HepG2 (cell line): Measurements from ENCODE around the gene CARS2. TPM values are rescaled to one million over a fixed set of nuclear protein-coding genes. Genes with fewer than 3 reads are reported as not detected.
A peak's percentile ranks its signal among the peaks of the same experiment; 100 is the strongest.

Experiments used
- AGO2 ChIP-seq: fragments of 200-400 bp; formaldehyde crosslinking; optimal IDR thresholded peaks from 2 replicates; pipeline ENCODE3; 2017; ENCODE audit warnings: mild to moderate bottlenecking, low read depth, low read length, moderate library complexity
- ATAD3A ChIP-seq: sonication (generic); formaldehyde crosslinking; IDR thresholded peaks from 2 replicates; pipeline ENCODE4 v1.4.0; 2020; ENCODE audit warnings: missing genetic modification reagents
- BATF2 ChIP-seq: sonication (generic); formaldehyde crosslinking; IDR thresholded peaks from 2 replicates; pipeline ENCODE4 v1.8.0; 2022; ENCODE audit warnings: mild to moderate bottlenecking, missing genetic modification reagents, moderate library complexity
- BCLAF1 ChIP-seq: fragments of 450-650 bp; IDR thresholded peaks from 2 replicates; pipeline ENCODE4 v1.6.1; 2017; ENCODE audit warnings: mild to moderate bottlenecking
- CHD4 ChIP-seq: fragments of 200-600 bp; sonication (generic); IDR thresholded peaks from 2 replicates; pipeline ENCODE4 v1.7.0; 2017; ENCODE audit warnings: mild to moderate bottlenecking, low read length, borderline replicate concordance
- DBP ChIP-seq: sonication (generic); formaldehyde crosslinking; IDR thresholded peaks from 2 replicates; pipeline ENCODE4 v1.4.0; 2020; ENCODE audit warnings: missing genetic modification reagents; ENCODE audit errors: not compliant biosample characterization
- GABPA ChIP-seq, 2 experiments: IDR thresholded peaks; 2 replicates each; pipeline ENCODE4 v1.6.1; 2011 to 2016; ENCODE audit warnings: low read depth in 2 of 2, low read length in 1 of 2, missing biosample characterization in 1 of 2, missing genetic modification characterization in 1 of 2
- KDM5A ChIP-seq: fragments of 200-600 bp; sonication (generic); IDR thresholded peaks from 2 replicates; pipeline ENCODE4 v1.7.0; 2018; ENCODE audit warnings: antibody characterized with exemption, mild to moderate bottlenecking, low read length, borderline replicate concordance
- KLF15 ChIP-seq: sonication (generic); formaldehyde crosslinking; IDR thresholded peaks from 2 replicates; pipeline ENCODE4 v1.8.1; 2023; ENCODE audit warnings: borderline replicate concordance, mild to moderate bottlenecking, inconsistent platforms, missing genetic modification reagents, mixed read lengths
- MAFG ChIP-seq: sonication (generic); formaldehyde crosslinking; IDR thresholded peaks from 2 replicates; pipeline ENCODE4 v1.5.1; 2020; ENCODE audit warnings: mild to moderate bottlenecking, missing genetic modification reagents
- NFYB ChIP-seq: sonication (generic); formaldehyde crosslinking; IDR thresholded peaks from 2 replicates; pipeline ENCODE4 v1.4.0; 2020; ENCODE audit warnings: missing genetic modification reagents
- NKX3-1 ChIP-seq: sonication (generic); formaldehyde crosslinking; IDR thresholded peaks from 2 replicates; pipeline ENCODE4 v1.5.0; 2020; ENCODE audit warnings: missing genetic modification reagents
- SATB2 ChIP-seq: sonication (generic); formaldehyde crosslinking; IDR thresholded peaks from 2 replicates; pipeline ENCODE4 v1.5.0; 2020; ENCODE audit warnings: missing genetic modification reagents
- SKI ChIP-seq: fragments of 450-650 bp; IDR thresholded peaks from one replicate; pipeline ENCODE4 v1.6.1; 2018; ENCODE audit warnings: mild to moderate bottlenecking; ENCODE audit not compliant: partially characterized antibody
- WIZ ChIP-seq: sonication (generic); formaldehyde crosslinking; IDR thresholded peaks from 2 replicates; pipeline ENCODE4 v1.5.1; 2020; ENCODE audit warnings: mild to moderate bottlenecking, missing genetic modification reagents
- ZBTB34 ChIP-seq: sonication (generic); formaldehyde crosslinking; IDR thresholded peaks from 2 replicates; pipeline ENCODE4 v1.8.0; 2022; ENCODE audit warnings: mild to moderate bottlenecking, missing genetic modification reagents
- ZBTB42 ChIP-seq: sonication (generic); formaldehyde crosslinking; IDR thresholded peaks from 2 replicates; pipeline ENCODE4 v1.5.0; 2020; ENCODE audit warnings: mild to moderate bottlenecking, missing genetic modification reagents
- ZFP36L1 ChIP-seq: sonication (generic); formaldehyde crosslinking; IDR thresholded peaks from 2 replicates; pipeline ENCODE4 v1.8.0; 2022; ENCODE audit warnings: mild to moderate bottlenecking, missing genetic modification reagents, moderate library complexity
- ZNF234 ChIP-seq: sonication (generic); formaldehyde crosslinking; conservative IDR thresholded peaks from 2 replicates; pipeline ENCODE4 v1.5.1; 2020; ENCODE audit warnings: mild to moderate bottlenecking, missing genetic modification reagents
- ZNF292 ChIP-seq: sonication (generic); formaldehyde crosslinking; IDR thresholded peaks from 2 replicates; pipeline ENCODE4 v1.8.1; 2022; ENCODE audit warnings: mild to moderate bottlenecking, low read depth, missing genetic modification reagents, borderline replicate concordance
- ZNF337 ChIP-seq: sonication (generic); formaldehyde crosslinking; IDR thresholded peaks from 2 replicates; pipeline ENCODE4 v1.5.1; 2020; ENCODE audit warnings: missing genetic modification reagents, low read depth, mild to moderate bottlenecking, borderline replicate concordance
- ZNF382 ChIP-seq: sonication (generic); formaldehyde crosslinking; IDR thresholded peaks from 2 replicates; pipeline ENCODE4 v1.5.0; 2020; ENCODE audit warnings: missing genetic modification reagents, mild to moderate bottlenecking, borderline replicate concordance
- ZNF605 ChIP-seq: sonication (generic); formaldehyde crosslinking; IDR thresholded peaks from 2 replicates; pipeline ENCODE4 v1.8.0; 2022; ENCODE audit warnings: mild to moderate bottlenecking, missing genetic modification reagents
- ZNF891 ChIP-seq: sonication (generic); formaldehyde crosslinking; IDR thresholded peaks from 2 replicates; pipeline ENCODE4 v1.5.0; 2020; ENCODE audit warnings: mild to moderate bottlenecking, missing genetic modification reagents
- ZSCAN31 ChIP-seq: sonication (generic); formaldehyde crosslinking; IDR thresholded peaks from 2 replicates; pipeline ENCODE4 v1.5.0; 2020; ENCODE audit warnings: low read depth, mild to moderate bottlenecking, missing genetic modification reagents
- polyA plus RNA-seq, 8 experiments: library from polyadenylated mRNA; depleted of rRNA in 3 of 8; stranded (reverse) in 7 of 8; unstranded in 1 of 8; fragments of >200 nt; fragmentation: Illumina TruSeq in 4 of 8; extraction: Trizol in 4 of 8; gene quantifications; 2 replicates each; pipeline versions ENCODE4 v1.2.1 to v1.2.3, GENCODE V29; 2011 to 2016; ENCODE audit warnings: low read depth in 4 of 8, missing spikeins in 1 of 8, mixed read lengths in 1 of 8; ENCODE audit not compliant: insufficient read depth in 1 of 8
- total RNA-seq, 5 experiments: library from RNA; depleted of rRNA; stranded (reverse); fragments of >200 nt; fragmentation: Illumina TruSeq; extraction: Trizol; gene quantifications; 2 replicates each; pipeline ENCODE4 v1.2.3, GENCODE V29; 2016; ENCODE audit warnings: low read depth in 1 of 5

The CARS2 gene
- total and polyA plus RNA-seq, 2 of the 13 experiments (the other 11 are each of a cell fraction or from before 2014, with no cell fraction given): 41.1 to 59.3 TPM

- TF ChIP-seq BATF2 (CRISPR knock-in tag) (peak; percentile 27; the same call in 1 of the 2 replicates), SKI (no peak), ZNF382 (CRISPR knock-in tag) (no peak), NFYB (CRISPR knock-in tag) (peak; percentile 95), GABPA (IDR thresholded peaks at IDR 0.05; ENCODE audit: low read depth, low read length) (no peak), GABPA (CRISPR knock-in tag; IDR thresholded peaks at IDR 0.05; ENCODE audit: low read depth) (peak; percentile 81), ZNF891 (CRISPR knock-in tag) (peak; percentile 82), AGO2 (peak; percentile 82), NKX3-1 (peak; percentile 59; the same call in 1 of the 2 replicates), CHD4 (no peak), ZBTB42 (CRISPR knock-in tag) (no peak), BCLAF1 (no peak), ZFP36L1 (no peak), ZNF605 (CRISPR knock-in tag) (0 out of 2 replicates have a peak, but pooled peaks have one; percentile 14), ZBTB34 (CRISPR knock-in tag) (no peak), MAFG (no peak), ZNF292 (CRISPR knock-in tag) (no peak), SATB2 (no peak), ZSCAN31 (CRISPR knock-in tag) (no peak), ZNF234 (no peak), WIZ (CRISPR knock-in tag) (no peak), DBP (CRISPR knock-in tag) (no peak), KDM5A (no peak), ZNF337 (no peak), ATAD3A (CRISPR knock-in tag) (no peak), KLF15 (CRISPR knock-in tag) (peak; percentile 79; the same call in 1 of the 2 replicates)
Measured at GRCh38 chr13:110715395-110716246, 9.7 kb upstream of the CARS2 start (continued).
